HAP-1 (cell line): ENCODE measurements around the gene AMPD1.

Experiments
- DNase-seq, 2 experiments: peaks; one replicate each; pipeline ENCODE4 v3.0.0-alpha.2; 2016 to 2020; ENCODE audit warnings: low spot score in 2 of 2
- H3K27me3 ChIP-seq: fragments of 250-450 bp; sonication (Bioruptor Pico); 2 replicates; pipeline ENCODE4 v1.5.1; 2020; ENCODE audit warnings: low read depth, mild to moderate bottlenecking, moderate library complexity
- H3K36me3 ChIP-seq: fragments of 250-450 bp; sonication (Bioruptor Pico); replicated peaks from 2 replicates; pipeline ENCODE4 v1.5.1; 2020; ENCODE audit warnings: mild to moderate bottlenecking
- H3K4me1 ChIP-seq: fragments of 250-450 bp; sonication (Bioruptor Pico); 2 replicates; pipeline ENCODE4 v1.5.1; 2020; ENCODE audit warnings: mild to moderate bottlenecking
- H3K4me3 ChIP-seq: fragments of 250-450 bp; sonication (Bioruptor Pico); 2 replicates; pipeline ENCODE4 v1.5.1; 2020; ENCODE audit warnings: mild to moderate bottlenecking, moderate library complexity
- H3K9me3 ChIP-seq: fragments of 250-450 bp; sonication (Bioruptor Pico); 2 replicates; pipeline ENCODE4 v1.5.1; 2020; ENCODE audit warnings: mild to moderate bottlenecking, moderate library complexity
- in situ Hi-C: fragments of 300-500 bp; cut with MboI; formaldehyde crosslinking; loops from 3 replicates; pipeline ENCODE4 v1.14.3; 2020; ENCODE audit warnings: low sequenced_read_pairs, inconsistent platforms, mixed read lengths

The AMPD1 gene

GRCh38 chr1:114648503-114648902 is 46.8 kb downstream of the AMPD1 start:
- DNase-seq = no peak
- in situ Hi-C loops = no loop called here

GRCh38 chr1:114641377-114641776 is 54.0 kb downstream of the AMPD1 start:
- no peaks in the 10 kb centered on the region for H3K9me3 ChIP-seq
- no peak for DNase-seq
- H3K27me3 ChIP-seq = no peaks in the 10 kb centered on the region
- no peaks in the 10 kb centered on the region; the same call in 1 of the 2 replicates for H3K4me1 ChIP-seq
- in situ Hi-C loops = no loop called here
- H3K4me3 ChIP-seq = no peak overlapping the region
- no peaks in the 10 kb centered on the region for H3K36me3 ChIP-seq

More at GRCh38 chr1:114648503-114648902, 46.8 kb downstream of the AMPD1 start:
- no peaks in the 10 kb centered on the region for H3K27me3 ChIP-seq
- no peaks in the 10 kb centered on the region for H3K9me3 ChIP-seq
- H3K4me3 ChIP-seq = no peak overlapping the region
- peaks cover 2% of the 10 kb centered on the region; the same call in 1 of the 2 replicates for H3K4me1 ChIP-seq
- no peaks in the 10 kb centered on the region for H3K36me3 ChIP-seq

GRCh38 chr1:114638910-114639309 is 56.4 kb downstream of the AMPD1 start:
- in situ Hi-C loops = no loop called here
- DNase-seq = no peak
- no peak overlapping the region for H3K4me3 ChIP-seq

GRCh38 chr1:114632427-114632826 is 62.9 kb downstream of the AMPD1 start:
- in situ Hi-C loops = no loop called here

More at GRCh38 chr1:114638910-114639309, 56.4 kb downstream of the AMPD1 start:
- H3K4me1 ChIP-seq = no peaks in the 10 kb centered on the region; the same call in 1 of the 2 replicates
- H3K9me3 ChIP-seq = no peaks in the 10 kb centered on the region
- H3K36me3 ChIP-seq = no peaks in the 10 kb centered on the region
- H3K27me3 ChIP-seq = no peaks in the 10 kb centered on the region

GRCh38 chr1:114627107-114627506 is 68.2 kb downstream of the AMPD1 start:
- Histone ChIP-seq H3K4me3 (no peak overlapping the region), H3K36me3 (no peaks in the 10 kb centered on the region), H3K27me3 (no peaks in the 10 kb centered on the region), H3K4me1 (no peaks in the 10 kb centered on the region), H3K9me3 (no peaks in the 10 kb centered on the region)
- no peak for DNase-seq
- in situ Hi-C loops = no loop called here

More at GRCh38 chr1:114632427-114632826, 62.9 kb downstream of the AMPD1 start:
- H3K36me3 ChIP-seq = no peaks in the 10 kb centered on the region
- no peaks in the 10 kb centered on the region for H3K9me3 ChIP-seq
- DNase-seq = no peak
- H3K27me3 ChIP-seq = no peaks in the 10 kb centered on the region
- H3K4me1 ChIP-seq = no peaks in the 10 kb centered on the region
- no peak overlapping the region for H3K4me3 ChIP-seq

GRCh38 chr1:114623364-114623763 is 72.0 kb downstream of the AMPD1 start:
- Histone ChIP-seq H3K4me3 (no peak overlapping the region), H3K27me3 (no peaks in the 10 kb centered on the region), H3K4me1 (no peaks in the 10 kb centered on the region), H3K9me3 (no peaks in the 10 kb centered on the region), H3K36me3 (no peaks in the 10 kb centered on the region)
- DNase-seq = no peak
- in situ Hi-C loops = no loop called here
